Measurements from ENCODE around the gene SH3PXD2B. TPM values are rescaled to one million over a fixed set of nuclear protein-coding genes. Genes with fewer than 3 reads are reported as not detected.

Gene SH3PXD2B
- total RNA-seq, 4 donors from 2014 or later = 13.5 to 43.5 (median 28.1) TPM

GRCh38 chr5:172285226-172286143 is 168.8 kb downstream of the SH3PXD2B start:
- 57 to 58% methylated on average over 15 of the region's 15 CpGs for WGBS, 2 donors
- no peak for DNase-seq (ENCODE audit: low spot score in 2 of 2)
- no peak overlapping the region for H3K4me3 ChIP-seq (ENCODE audit: low read depth, poor library complexity, severe bottlenecking)
- TF ChIP-seq CTCF (IDR thresholded peaks at IDR 0.05) = no peak
- TF ChIP-seq POLR2A (IDR thresholded peaks at IDR 0.05) = no peak
- intact Hi-C loops (cut with DNase I; ENCODE audit: low total_unique reads) = no loop called here

- intact Hi-C loops (cut with DNase I; ENCODE audit: low total_unique reads) = no loop called here
- no peak for TF ChIP-seq CTCF (IDR thresholded peaks at IDR 0.05)
- TF ChIP-seq POLR2A (IDR thresholded peaks at IDR 0.05) = no peak
- WGBS, 2 donors = 0 to 1% methylated on average over 11 of the region's 11 CpGs
- DNase-seq (ENCODE audit: low spot score in 2 of 2) = peak in 1 of 2 donors; percentile 35
- peak overlapping the region; percentile 80 for H3K4me3 ChIP-seq (ENCODE audit: low read depth, poor library complexity, severe bottlenecking)
Measured at GRCh38 chr5:172284611-172284980, 169.7 kb downstream of the SH3PXD2B start.

- peak; percentile 54 to 95 for DNase-seq (ENCODE audit: low spot score in 2 of 2)
- 0 to 2% methylated on average over 50 to 63 of the region's 79 CpGs for WGBS, 2 donors
- peak overlapping the region; percentile 80 for H3K4me3 ChIP-seq (ENCODE audit: low read depth, poor library complexity, severe bottlenecking)
- no peak for TF ChIP-seq POLR2A (IDR thresholded peaks at IDR 0.05)
- no peak for TF ChIP-seq CTCF (IDR thresholded peaks at IDR 0.05)
- intact Hi-C loops (cut with DNase I; ENCODE audit: low total_unique reads) = no loop called here
Measured at GRCh38 chr5:172283862-172284610, 170.3 kb downstream of the SH3PXD2B start.

- 0 to 2% methylated on average over 29 to 64 of the region's 87 CpGs for WGBS, 2 donors
- peak; percentile 60 to 96 for DNase-seq (ENCODE audit: low spot score in 2 of 2)
- peak within 1 kb of the TSS; percentile 80 for H3K4me3 ChIP-seq (ENCODE audit: low read depth, poor library complexity, severe bottlenecking)
- TF ChIP-seq POLR2A (IDR thresholded peaks at IDR 0.05) (no peak), CTCF (IDR thresholded peaks at IDR 0.05) (no peak)
- intact Hi-C loops (cut with DNase I; ENCODE audit: low total_unique reads) = no loop called here
Measured at GRCh38 chr5:172283020-172283861, 171.1 kb downstream of the SH3PXD2B start, which contains the start of gene UBTD2. Gene UBTD2 (minus strand): TSS chr5:172283764. CDS start chr5:172283665, 99 bp downstream.

GRCh38 chr5:172282272-172283019 is 171.9 kb downstream of the SH3PXD2B start:
- intact Hi-C loops (cut with DNase I; ENCODE audit: low total_unique reads) = no loop called here
- H3K4me3 ChIP-seq (ENCODE audit: low read depth, poor library complexity, severe bottlenecking) = peak overlapping the region; percentile 80
- WGBS, 2 donors = 7 to 8% methylated on average over 13 of the region's 13 CpGs
- DNase-seq (ENCODE audit: low spot score in 2 of 2) = no peak
- no peak for TF ChIP-seq CTCF (IDR thresholded peaks at IDR 0.05)
- no peak for TF ChIP-seq POLR2A (IDR thresholded peaks at IDR 0.05)

All from lower leg skin (tissue), 4 donors.